Thyroid gland (tissue), 4 donors: ENCODE data around the gene KRT76.

ENCODE experiments used
- CTCF ChIP-seq, 6 experiments: fragments of 200-600 bp in 3 of 6; fragments of 450-650 bp in 3 of 6; sonication (generic) in 3 of 6; IDR thresholded peaks; one replicate each; pipeline ENCODE4 v1.5.1; 2016 to 2019; ENCODE audit warnings: antibody characterized with exemption in 6 of 6, mild to moderate bottlenecking in 2 of 6, inconsistent platforms in 1 of 6, moderate library complexity in 1 of 6
- POLR2A ChIP-seq, 2 donors: fragments of 450-650 bp; IDR thresholded peaks; one replicate each; pipeline ENCODE4 v1.6.1; 2017; ENCODE audit warnings: antibody characterized with exemption in 2 of 2, mild to moderate bottlenecking in 2 of 2, moderate library complexity in 1 of 2

GRCh38 chr12:52776435-52776834 lies 710 bp downstream of the KRT76 start:
- TF ChIP-seq CTCF (IDR thresholded peaks at IDR 0.05) (no peak), POLR2A (IDR thresholded peaks at IDR 0.05) (no peak)
